ENCODE data around the gene SPEG. TPM values are rescaled to one million over a fixed set of nuclear protein-coding genes. Genes with fewer than 3 reads are reported as not detected.
"Not testable (repeated sequence)": the region's sequence is repeated elsewhere in the genome, so short reads cannot be mapped to it uniquely, and the experiment has no call there.

SPEG gene
- 80.5 TPM for total RNA-seq

- DNase-seq (ENCODE audit: low spot score) = no peak
Observed at GRCh38 chr2:219434718-219435525, at the start of gene SPEG. SPEG (plus strand) TSS chr2:219434843; CDS start chr2:219434978, 135 bp downstream.

DNA sequence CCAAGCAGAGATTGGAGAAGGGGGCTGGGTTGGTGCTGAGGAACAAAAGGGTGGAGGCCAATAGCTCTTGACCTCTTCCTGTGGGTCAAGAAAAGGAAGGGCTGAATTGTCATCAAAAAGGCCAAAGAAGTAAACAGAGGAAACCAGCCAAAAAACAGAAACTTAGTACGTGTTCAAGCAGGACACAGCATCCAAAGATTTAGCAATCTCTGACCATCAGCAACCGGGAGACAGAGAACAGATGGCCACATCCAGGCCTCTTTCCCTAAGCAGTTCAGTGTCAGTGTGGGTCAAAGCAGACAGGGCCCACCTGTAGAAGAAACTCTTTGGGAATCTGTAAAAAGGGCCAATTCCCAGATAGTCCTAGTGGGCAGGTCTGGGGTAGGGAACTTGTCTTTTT, 49.8 kb upstream of the SPEG start:
- no peak for DNase-seq (ENCODE audit: low spot score)

DNA sequence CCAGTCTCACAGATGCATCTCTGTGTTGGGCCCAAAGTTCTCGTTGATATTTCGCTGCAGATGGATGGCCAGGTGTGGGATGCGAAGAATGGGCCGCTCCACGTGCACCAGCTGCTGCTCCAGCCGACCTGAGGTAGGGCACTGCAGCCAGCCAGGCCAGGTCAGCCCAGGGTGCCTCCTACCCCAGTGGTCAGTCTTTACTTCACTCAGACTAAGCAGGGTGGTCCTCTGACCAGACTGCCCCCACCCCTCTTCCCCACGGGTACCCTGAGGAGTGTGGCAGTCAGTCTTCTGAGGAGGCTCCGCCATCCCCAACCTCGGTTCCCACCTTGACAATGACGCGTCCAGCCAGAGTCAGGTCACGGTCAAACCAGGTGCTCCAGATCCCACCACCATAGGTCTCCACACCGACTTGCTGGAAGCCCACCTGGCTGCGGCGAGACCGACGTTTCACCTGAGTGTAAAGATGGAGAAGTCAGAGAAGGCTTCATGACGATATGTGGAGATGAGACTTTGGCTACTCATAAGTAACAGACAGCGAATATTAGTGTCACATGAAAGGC, 48.6 kb upstream of the SPEG start:
- no peak for DNase-seq (ENCODE audit: low spot score)

DNA sequence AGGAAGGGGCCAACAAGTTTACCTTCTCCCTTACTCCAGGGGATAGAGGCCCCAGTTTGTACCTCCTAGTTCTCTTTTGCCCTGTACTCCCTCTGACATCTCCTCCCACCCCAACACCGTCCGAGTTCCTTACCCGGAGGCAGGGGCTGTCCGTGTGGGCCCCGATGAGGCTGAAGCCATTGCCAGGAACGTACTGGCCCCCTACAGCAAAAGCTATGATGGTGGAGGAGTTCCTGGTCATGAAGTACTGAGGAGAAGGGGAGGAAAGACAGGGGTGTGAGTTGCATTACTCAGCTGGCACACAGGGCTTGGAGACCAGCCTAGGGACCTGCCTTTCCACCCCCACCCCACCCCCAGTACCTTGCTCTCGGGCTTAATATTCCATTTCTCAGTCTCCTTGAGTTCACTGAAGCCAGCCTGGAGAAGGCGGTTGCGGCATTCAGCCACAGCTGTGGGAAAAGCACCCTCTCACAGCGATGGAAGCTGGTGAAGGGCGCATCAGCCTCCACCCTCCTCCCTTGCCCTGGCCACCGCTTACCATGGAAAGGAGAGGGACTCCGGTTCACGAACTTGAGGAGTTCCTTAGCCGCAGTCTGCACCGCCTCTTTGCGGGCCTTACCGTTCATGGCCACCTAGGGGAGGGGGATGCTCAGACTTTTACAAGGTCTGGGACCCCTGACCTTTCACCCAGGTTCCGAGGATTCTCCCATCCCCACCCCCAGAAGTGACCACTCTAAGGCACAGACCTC, 47.9 kb upstream of the SPEG start:
- no peak for DNase-seq (ENCODE audit: low spot score)

DNA sequence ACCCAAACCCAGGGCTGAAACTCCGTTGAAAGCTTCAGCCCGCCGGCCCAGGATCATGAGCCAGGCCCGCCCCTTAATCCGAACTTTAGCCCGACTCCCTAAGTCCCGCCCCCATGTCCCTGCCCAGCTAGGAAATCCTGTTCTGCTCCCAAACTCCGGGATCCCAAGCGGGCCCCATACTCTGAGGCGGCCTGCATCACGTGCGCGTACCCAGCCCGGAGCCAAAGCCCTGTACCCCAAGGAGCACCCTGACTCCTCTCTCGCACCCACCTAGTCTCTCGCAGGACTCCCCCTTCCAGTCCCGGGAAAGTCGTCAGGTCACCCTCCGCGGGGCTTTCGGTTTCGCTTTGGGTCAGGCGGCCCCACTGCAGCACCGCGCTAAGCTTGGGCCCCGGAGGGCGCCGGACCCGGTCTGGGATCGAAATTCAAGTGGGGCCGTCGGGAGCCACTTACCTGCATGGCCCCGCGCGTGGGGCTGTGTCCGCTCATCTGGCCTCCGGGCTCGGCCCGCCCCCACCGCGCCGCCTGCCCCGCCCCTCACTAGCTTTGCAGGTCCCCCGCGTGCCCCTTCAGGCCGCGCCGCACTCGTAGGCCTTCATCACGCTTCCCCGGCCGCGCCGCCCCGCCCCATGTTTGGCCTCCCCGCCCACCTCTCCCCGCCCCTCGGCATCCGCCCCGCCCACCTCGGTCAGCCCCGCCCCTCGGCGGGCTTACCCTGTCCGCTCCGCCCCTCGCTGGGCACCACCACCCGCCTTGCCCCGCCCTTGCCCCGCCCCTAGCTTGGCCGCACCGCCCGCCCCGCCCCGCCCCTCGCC, 47.1 kb upstream of the SPEG start, which contains the start of gene DNPEP:
Gene DNPEP (minus strand): TSS at position 607 of the 815 bp plus-strand sequence. CDS start 118 bp downstream, at position 489.
- peak; percentile 94 for DNase-seq (ENCODE audit: low spot score)

GRCh38 chr2:219388121-219388906, 46.3 kb upstream of the SPEG start:
- DNase-seq (ENCODE audit: low spot score) = peak; percentile 98

GRCh38 chr2:219388907-219389156, 45.8 kb upstream of the SPEG start:
- DNase-seq (ENCODE audit: low spot score) = no peak

DNA sequence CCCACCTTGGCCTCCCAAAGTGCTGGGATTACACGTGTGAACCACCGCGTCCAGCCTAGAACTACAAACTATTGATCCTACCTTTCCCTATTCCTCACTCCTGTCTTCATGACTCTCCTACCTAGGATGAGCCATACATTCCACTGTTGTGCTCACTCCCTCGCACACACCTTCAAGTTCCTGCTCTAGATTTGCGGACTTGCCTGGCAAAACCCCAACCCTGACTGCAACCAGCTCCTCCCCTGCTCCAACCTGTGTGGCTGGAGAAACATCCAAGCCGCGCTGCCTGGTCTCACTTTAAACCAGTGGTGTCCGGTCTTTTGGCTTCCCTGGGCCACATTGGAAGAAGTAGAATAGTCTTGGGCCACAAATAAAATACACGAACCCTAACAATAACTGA, 41.9 kb upstream of the SPEG start:
- DNase-seq (ENCODE audit: low spot score) = no peak

- not testable (repeated sequence) for DNase-seq (ENCODE audit: low spot score)
Observed at GRCh38 chr2:219395056-219395455, 39.6 kb upstream of the SPEG start.

DNA sequence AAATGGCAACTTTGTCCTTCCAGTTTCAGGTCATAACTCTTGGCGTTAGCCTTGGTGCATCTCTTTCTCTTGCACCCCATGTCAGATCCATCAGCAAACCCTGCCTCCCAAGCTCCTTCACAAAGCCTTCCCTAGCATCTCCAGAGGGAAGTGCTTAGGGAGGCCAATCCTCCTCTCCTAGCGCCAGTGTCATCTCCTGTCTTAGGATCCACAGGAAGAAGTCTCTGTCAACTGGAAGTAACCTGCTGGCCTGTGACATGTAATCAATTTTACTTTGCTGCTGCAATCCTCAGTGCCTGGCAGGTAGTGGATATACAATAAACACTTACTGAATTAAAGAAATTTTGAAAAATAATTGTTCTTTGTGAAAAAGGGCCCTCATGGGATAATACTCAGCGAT, 39.0 kb upstream of the SPEG start:
- no peak for DNase-seq (ENCODE audit: low spot score)

DNA sequence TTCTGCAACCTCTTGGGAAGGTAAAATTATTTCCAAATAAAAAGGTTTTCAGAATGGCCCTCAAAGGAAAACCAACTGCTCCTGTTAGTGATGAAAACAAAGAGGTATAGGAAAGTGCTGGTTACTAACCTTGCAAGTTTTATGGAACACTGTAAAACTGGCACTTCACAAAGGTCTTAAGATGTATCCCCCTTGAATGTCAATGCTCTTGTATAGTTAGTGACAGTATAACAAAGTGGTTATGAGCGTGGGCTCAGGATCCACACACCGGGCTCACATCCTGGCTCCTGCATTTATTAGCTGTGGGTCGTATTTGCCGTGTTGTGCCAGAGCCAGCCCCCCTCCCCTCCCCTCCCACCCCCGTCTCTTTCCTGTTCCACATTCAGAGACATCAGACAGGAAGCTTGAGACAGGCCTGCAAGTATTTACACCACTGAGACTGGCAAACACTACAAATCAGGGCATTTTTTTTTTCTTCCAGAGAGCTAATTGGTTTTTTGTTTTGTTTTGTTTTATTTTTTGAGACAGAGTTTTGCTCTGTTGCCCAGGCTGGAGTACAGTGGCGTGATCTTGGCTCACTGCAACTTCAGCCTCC, 37.7 kb upstream of the SPEG start:
- DNase-seq (ENCODE audit: low spot score) = no peak

GRCh38 chr2:219398721-219399363, 35.8 kb upstream of the SPEG start:
- DNase-seq (ENCODE audit: low spot score) = no peak

- no peak for DNase-seq (ENCODE audit: low spot score)
Observed at GRCh38 chr2:219399716-219400478, 34.7 kb upstream of the SPEG start.

DNA sequence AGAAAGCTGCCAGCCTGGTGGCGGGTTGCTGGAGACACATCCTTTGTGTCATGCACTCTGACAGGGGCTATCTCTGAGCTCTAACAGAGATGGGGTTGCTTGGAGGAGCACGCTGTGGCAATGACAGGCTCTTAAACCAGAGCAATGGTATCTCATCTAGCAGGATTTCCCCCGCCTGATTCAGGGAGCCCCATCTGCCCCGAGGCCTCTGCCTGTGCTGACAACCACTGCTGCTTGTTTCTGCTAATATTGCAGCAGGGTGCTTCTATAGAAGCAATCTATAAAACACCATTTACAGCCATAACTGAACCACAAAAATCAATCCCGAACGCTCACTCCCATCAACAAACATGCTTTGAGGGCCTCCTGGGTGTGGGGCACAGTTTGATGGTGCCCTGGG, 34.1 kb upstream of the SPEG start:
- no peak for DNase-seq (ENCODE audit: low spot score)

- no peak for DNase-seq (ENCODE audit: low spot score)
Observed at GRCh38 chr2:219401606-219402005, 33.0 kb upstream of the SPEG start.

- peak; percentile 57 for DNase-seq (ENCODE audit: low spot score)
Observed at GRCh38 chr2:219402665-219403515, 31.8 kb upstream of the SPEG start.

DNA sequence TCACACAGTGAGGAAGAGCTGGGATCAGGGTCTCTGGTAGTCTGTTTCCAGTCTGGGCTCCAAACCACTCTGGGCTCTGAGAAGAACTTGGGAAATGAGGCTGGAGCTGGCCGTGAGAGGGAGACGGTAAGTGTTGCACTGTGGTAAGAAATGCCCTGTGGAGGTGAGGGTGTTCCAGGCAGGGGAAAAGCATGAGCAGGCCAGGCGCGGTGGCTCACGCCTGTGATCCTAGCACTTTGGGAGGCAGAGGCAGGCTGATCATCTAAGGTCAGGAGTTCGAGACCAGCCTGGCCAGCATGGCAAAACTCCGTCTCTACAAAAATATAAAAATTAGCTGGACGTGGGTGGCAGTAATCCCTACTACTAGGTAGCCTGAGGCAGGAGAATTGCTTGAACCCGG, 30.8 kb upstream of the SPEG start:
- DNase-seq (ENCODE audit: low spot score) = no peak

DNA sequence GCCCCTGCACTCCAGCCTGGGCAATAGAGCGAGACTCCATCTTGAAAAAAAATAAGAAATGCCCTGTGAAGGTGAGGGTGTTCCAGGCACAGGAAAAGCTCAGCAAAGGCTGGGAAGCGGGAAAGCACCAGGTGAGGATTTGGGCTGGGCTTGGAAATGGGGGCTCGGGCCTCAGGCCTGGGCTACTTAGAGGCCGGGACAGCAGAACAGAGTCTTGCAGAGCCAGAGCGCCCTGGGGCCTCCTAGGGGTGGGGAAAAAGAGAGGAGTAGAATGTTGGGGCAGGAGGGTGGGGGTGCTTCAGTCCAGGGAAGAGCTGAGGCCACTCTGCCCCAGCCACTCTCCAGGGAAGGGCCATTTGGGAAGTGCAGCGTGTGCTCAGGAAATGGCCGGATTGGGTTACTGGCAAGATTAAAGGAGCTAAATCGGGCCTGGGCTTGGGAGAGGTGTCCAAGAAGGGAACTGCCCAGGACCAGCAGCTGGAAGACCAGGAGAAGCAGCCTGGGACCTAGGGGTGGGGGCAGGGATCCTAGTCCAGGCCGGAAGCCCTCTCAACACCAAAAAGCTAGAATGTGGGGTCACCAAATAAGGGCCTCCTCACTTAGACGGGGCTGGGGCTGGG, 30.2 kb upstream of the SPEG start:
- no peak for DNase-seq (ENCODE audit: low spot score)

All from mucosa of gallbladder (tissue), 1 donor.